Panc1 (cell line): ENCODE data around the gene NEUROG2. TPM values are rescaled to one million over a fixed set of nuclear protein-coding genes. Genes with fewer than 3 reads are reported as not detected.

Source experiments
- ATAC-seq: fragments of 200-7000 bp; cut with Tn5 transposase; 2 replicates; pipeline ENCODE4 v1.9.1; 2020; ENCODE audit warnings: mild to moderate bottlenecking, moderate library complexity
- BruUV-seq: library from RNA; stranded (reverse); fragments of 400-500 nt; replicated peaks from 2 replicates; lab custom pipeline; 2021; lab: Mats Ljungman, UMichigan
- CTCF ChIA-PET: fragments of 300-600 bp; sonication (Branson Sonifier 250); formaldehyde crosslinking; loops from one replicate; lab custom pipeline; 2022; ENCODE audit warnings: antibody characterized with exemption; lab: Charles Lee
- POLR2A ChIA-PET: fragments of 300-600 bp; sonication (Branson Sonifier 250); formaldehyde crosslinking; loops from one replicate; lab custom pipeline; 2022; ENCODE audit warnings: antibody characterized with exemption; lab: Charles Lee
- DNase-seq: peaks from one replicate; pipeline ENCODE4 v3.0.0-alpha.2; 2010; ENCODE audit warnings: low read depth, low spot score
- H3K27ac ChIP-seq: 2 replicates; pipeline ENCODE4 v1.5.1; 2011; ENCODE audit warnings: mild to moderate bottlenecking, low read length, inconsistent platforms
- H3K27me3 ChIP-seq: fragments of 200-500 bp; sonication (Bioruptor generic); 2 replicates; pipeline ENCODE4 v1.6.0; 2014; ENCODE audit warnings: low read length, inconsistent platforms; ENCODE audit not compliant: control insufficient read depth, insufficient read depth
- H3K36me3 ChIP-seq: fragments of 200-500 bp; sonication (Bioruptor generic); 2 replicates; pipeline ENCODE4 v1.5.1; 2014; ENCODE audit warnings: inconsistent platforms, mild to moderate bottlenecking, low read length, moderate library complexity; ENCODE audit not compliant: control insufficient read depth, insufficient read depth
- H3K4me1 ChIP-seq: 2 replicates; pipeline ENCODE4 v1.5.1; 2011; ENCODE audit warnings: inconsistent platforms, mild to moderate bottlenecking, low read length, moderate library complexity; ENCODE audit not compliant: control insufficient read depth, insufficient read depth
- H3K4me3 ChIP-seq, 2 experiments: 2 replicates each; pipeline ENCODE4 v1.5.1; 2011 to 2012; ENCODE audit warnings: low read depth in 2 of 2, low read length in 2 of 2, mild to moderate bottlenecking in 2 of 2, inconsistent platforms in 1 of 2, moderate library complexity in 1 of 2
- H3K9me3 ChIP-seq: fragments of 200-500 bp; sonication (Bioruptor generic); 2 replicates; pipeline ENCODE4 v1.5.1; 2014; ENCODE audit warnings: low read depth, mild to moderate bottlenecking, inconsistent platforms, low read length, moderate library complexity; ENCODE audit not compliant: control insufficient read depth, insufficient read depth
- POLR2AphosphoS5 ChIP-seq: IDR thresholded peaks from 2 replicates; pipeline ENCODE4 v1.6.1; 2012; ENCODE audit warnings: mild to moderate bottlenecking, low read depth, low read length, moderate library complexity
- SIN3A ChIP-seq: IDR thresholded peaks from 2 replicates; pipeline ENCODE4 v1.6.1; 2012; ENCODE audit warnings: low read depth, mild to moderate bottlenecking, low read length, moderate library complexity, borderline replicate concordance; ENCODE audit not compliant: insufficient read depth
- TCF7L2 ChIP-seq: IDR thresholded peaks from 2 replicates; pipeline ENCODE4 v1.6.1; 2011; ENCODE audit warnings: mild to moderate bottlenecking, low read depth, low read length, inconsistent platforms
- in situ Hi-C: cut with HindIII; loops from 2 replicates; pipeline ENCODE4 v1.10.0; 2016; ENCODE audit warnings: low sequenced_read_pairs, low pct_unique_long_range_greater_than_20kb
- intact Hi-C: fragments of 100-400 bp; cut with micrococcal nuclease; formaldehyde crosslinking; loops from one replicate; pipeline ENCODE4 v1.10.0; 2022; ENCODE audit not compliant: unreplicated experiment
- total RNA-seq: library from RNA; stranded (reverse); gene quantifications from one replicate; pipeline ENCODE4 v1.2.1, GENCODE V29; 2021; ENCODE audit not compliant: unreplicated experiment
- TF ChIP-seq, protein P1 (sequence below), 2 experiments: IDR thresholded peaks; 2 replicates each; pipeline ENCODE4 v1.6.1; 2011 to 2012; ENCODE audit warnings: low read depth in 2 of 2, control low read depth in 1 of 2, low read length in 1 of 2, mild to moderate bottlenecking in 1 of 2, moderate library complexity in 1 of 2; ENCODE audit not compliant: insufficient read depth in 1 of 2
- TF ChIP-seq, protein P2 (sequence below): fragments of 450-650 bp; IDR thresholded peaks from 2 replicates; pipeline ENCODE4 v1.5.1; 2017; ENCODE audit warnings: mild to moderate bottlenecking

NEUROG2 gene
- total RNA-seq, 1 experiment from 2014 or later: not detected

- no peaks in the 10 kb centered on the region for H3K36me3 ChIP-seq
- H3K27ac ChIP-seq: no peak overlapping the region
- TF ChIP-seq, protein P1, sequence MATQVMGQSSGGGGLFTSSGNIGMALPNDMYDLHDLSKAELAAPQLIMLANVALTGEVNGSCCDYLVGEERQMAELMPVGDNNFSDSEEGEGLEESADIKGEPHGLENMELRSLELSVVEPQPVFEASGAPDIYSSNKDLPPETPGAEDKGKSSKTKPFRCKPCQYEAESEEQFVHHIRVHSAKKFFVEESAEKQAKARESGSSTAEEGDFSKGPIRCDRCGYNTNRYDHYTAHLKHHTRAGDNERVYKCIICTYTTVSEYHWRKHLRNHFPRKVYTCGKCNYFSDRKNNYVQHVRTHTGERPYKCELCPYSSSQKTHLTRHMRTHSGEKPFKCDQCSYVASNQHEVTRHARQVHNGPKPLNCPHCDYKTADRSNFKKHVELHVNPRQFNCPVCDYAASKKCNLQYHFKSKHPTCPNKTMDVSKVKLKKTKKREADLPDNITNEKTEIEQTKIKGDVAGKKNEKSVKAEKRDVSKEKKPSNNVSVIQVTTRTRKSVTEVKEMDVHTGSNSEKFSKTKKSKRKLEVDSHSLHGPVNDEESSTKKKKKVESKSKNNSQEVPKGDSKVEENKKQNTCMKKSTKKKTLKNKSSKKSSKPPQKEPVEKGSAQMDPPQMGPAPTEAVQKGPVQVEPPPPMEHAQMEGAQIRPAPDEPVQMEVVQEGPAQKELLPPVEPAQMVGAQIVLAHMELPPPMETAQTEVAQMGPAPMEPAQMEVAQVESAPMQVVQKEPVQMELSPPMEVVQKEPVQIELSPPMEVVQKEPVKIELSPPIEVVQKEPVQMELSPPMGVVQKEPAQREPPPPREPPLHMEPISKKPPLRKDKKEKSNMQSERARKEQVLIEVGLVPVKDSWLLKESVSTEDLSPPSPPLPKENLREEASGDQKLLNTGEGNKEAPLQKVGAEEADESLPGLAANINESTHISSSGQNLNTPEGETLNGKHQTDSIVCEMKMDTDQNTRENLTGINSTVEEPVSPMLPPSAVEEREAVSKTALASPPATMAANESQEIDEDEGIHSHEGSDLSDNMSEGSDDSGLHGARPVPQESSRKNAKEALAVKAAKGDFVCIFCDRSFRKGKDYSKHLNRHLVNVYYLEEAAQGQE (IDR thresholded peaks at IDR 0.05; ENCODE audit: insufficient read depth in 1 of 2, low read depth in 2 of 2, low read length in 1 of 2): no peak
- no peak for TF ChIP-seq SIN3A
- no peak for TF ChIP-seq TCF7L2
- TF ChIP-seq, protein P2, sequence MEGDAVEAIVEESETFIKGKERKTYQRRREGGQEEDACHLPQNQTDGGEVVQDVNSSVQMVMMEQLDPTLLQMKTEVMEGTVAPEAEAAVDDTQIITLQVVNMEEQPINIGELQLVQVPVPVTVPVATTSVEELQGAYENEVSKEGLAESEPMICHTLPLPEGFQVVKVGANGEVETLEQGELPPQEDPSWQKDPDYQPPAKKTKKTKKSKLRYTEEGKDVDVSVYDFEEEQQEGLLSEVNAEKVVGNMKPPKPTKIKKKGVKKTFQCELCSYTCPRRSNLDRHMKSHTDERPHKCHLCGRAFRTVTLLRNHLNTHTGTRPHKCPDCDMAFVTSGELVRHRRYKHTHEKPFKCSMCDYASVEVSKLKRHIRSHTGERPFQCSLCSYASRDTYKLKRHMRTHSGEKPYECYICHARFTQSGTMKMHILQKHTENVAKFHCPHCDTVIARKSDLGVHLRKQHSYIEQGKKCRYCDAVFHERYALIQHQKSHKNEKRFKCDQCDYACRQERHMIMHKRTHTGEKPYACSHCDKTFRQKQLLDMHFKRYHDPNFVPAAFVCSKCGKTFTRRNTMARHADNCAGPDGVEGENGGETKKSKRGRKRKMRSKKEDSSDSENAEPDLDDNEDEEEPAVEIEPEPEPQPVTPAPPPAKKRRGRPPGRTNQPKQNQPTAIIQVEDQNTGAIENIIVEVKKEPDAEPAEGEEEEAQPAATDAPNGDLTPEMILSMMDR: no peak
- no peak for TF ChIP-seq POLR2AphosphoS5
- no peak for DNase-seq
- no TSS peak for BruUV-seq
- no peak overlapping the region for H3K4me3 ChIP-seq
- in situ Hi-C loops: no loop called here
- ChIA-PET POLR2A (no interaction called here), CTCF (no interaction called here)
- no peaks in the 10 kb centered on the region for H3K4me1 ChIP-seq
- intact Hi-C loops: no loop called here
- no peak for ATAC-seq
- H3K9me3 ChIP-seq: no peaks in the 10 kb centered on the region
- no peaks in the 10 kb centered on the region for H3K27me3 ChIP-seq
These were observed 43.7 kb downstream of the NEUROG2 start for GRCh38 chr4:112472318-112472717.

Other genes with a start within 250 kb of the NEUROG2 start
- 6.4 TPM for gene TIFA, start 230.3 kb downstream of the NEUROG2 start, total RNA-seq
- gene ALPK1, start 218.8 kb downstream of the NEUROG2 start, total RNA-seq: 1.4 TPM
- 7.4 TPM for gene ZGRF1, start 120.7 kb upstream of the NEUROG2 start, total RNA-seq
- gene LARP7, start 121.0 kb upstream of the NEUROG2 start, total RNA-seq: 21.7 TPM